MCF 10A (cell line): ENCODE measurements around the gene PRR18. TPM values are rescaled to one million over a fixed set of nuclear protein-coding genes. Genes with fewer than 3 reads are reported as not detected.

ENCODE experiments used
- BruUV-seq: library from RNA; stranded (reverse); fragments of 400-500 nt; replicated peaks from 2 replicates; lab custom pipeline; 2021; lab: Mats Ljungman, UMichigan
- CTCF ChIA-PET: fragments of 300-600 bp; sonication (Branson Sonifier 250); formaldehyde crosslinking; extraction: SDS; loops from one replicate; lab custom pipeline; 2021; ENCODE audit warnings: antibody characterized with exemption, inconsistent platforms; lab: Yijun Ruan, JAX
- POLR2A ChIA-PET: fragments of 300-600, 350-650 bp; sonication (Branson Sonifier 250); formaldehyde crosslinking; extraction: SDS; loops from one replicate; lab custom pipeline; 2020; ENCODE audit warnings: antibody characterized with exemption, inconsistent platforms; lab: Yijun Ruan, JAX
- DNase-seq: peaks from one replicate; pipeline ENCODE4 v3.0.0-alpha.2; 2018; ENCODE audit not compliant: unreplicated experiment
- H3K27ac Mint-ChIP-seq: one replicate; pipeline ENCODE4 v1.8.0; 2022; ENCODE audit warnings: mild to moderate bottlenecking, low read depth, mixed read lengths; ENCODE audit not compliant: unreplicated experiment
- H3K27me3 Mint-ChIP-seq: one replicate; pipeline ENCODE4 v1.8.0; 2022; ENCODE audit warnings: mixed read lengths; ENCODE audit not compliant: insufficient read depth, unreplicated experiment
- H3K36me3 Mint-ChIP-seq: one replicate; pipeline ENCODE4 v1.8.0; 2022; ENCODE audit warnings: mild to moderate bottlenecking, moderate library complexity, mixed read lengths; ENCODE audit not compliant: insufficient read depth, unreplicated experiment
- H3K4me1 Mint-ChIP-seq: one replicate; pipeline ENCODE4 v1.8.0; 2022; ENCODE audit warnings: mixed read lengths; ENCODE audit not compliant: insufficient read depth, unreplicated experiment
- H3K4me3 Mint-ChIP-seq: one replicate; pipeline ENCODE4 v1.8.0; 2022; ENCODE audit warnings: mild to moderate bottlenecking, moderate library complexity, mixed read lengths; ENCODE audit not compliant: unreplicated experiment
- H3K9me3 Mint-ChIP-seq: one replicate; pipeline ENCODE4 v1.8.0; 2022; ENCODE audit warnings: mixed read lengths; ENCODE audit not compliant: unreplicated experiment
- intact Hi-C: fragments of 100-400 bp; cut with micrococcal nuclease; formaldehyde crosslinking; loops from 2 replicates; pipeline ENCODE4 v1.14.1; 2022
- total RNA-seq: library from RNA; stranded (reverse); gene quantifications from 2 replicates; pipeline ENCODE4 v1.2.3, GENCODE V29; 2022
- TF ChIP-seq, protein P1 (sequence below): fragments of 200-600 bp; IDR thresholded peaks from one replicate; pipeline ENCODE4 v1.8.0; 2022; ENCODE audit warnings: antibody characterized with exemption, mild to moderate bottlenecking; ENCODE audit not compliant: unreplicated experiment

Gene PRR18
- total RNA-seq, 1 experiment from 2014 or later = 0.12 TPM

DNA sequence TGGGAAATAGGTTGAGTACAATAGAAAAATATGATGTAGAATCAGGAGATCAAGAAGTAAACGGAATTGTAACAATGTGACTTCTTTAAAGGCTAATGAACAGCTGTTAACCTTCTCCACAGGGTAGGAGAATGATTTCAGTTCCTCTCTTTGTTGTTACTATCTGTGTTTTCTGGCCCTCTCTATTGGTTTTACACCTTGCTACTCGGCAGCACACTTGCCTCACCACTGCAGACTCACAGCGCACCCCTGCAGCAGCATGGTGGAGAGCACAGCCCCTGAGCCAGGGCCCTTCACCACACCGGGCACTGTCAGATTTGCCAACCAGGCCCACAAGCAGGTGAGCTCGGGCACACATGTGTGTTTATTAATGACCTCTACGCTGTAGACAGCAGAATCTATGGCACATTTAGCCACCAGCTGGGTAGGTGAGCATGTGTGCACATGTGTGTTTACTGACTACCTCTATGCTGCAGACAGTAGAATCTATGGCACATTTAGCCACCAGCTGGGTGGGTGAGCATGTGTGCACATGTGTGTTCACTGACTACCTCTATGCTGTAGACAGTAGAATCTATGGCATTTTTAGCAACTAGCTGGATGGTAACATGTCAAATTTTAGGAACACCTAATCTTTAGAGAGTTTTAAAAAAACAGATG lies 17.3 kb upstream of the PRR18 start:
- peaks cover 78% of the 10 kb centered on the region for H3K36me3 Mint-ChIP-seq
- intact Hi-C loops = no loop called here
- H3K27ac Mint-ChIP-seq = no peak overlapping the region
- H3K27me3 Mint-ChIP-seq = no peaks in the 10 kb centered on the region
- no peak overlapping the region for H3K4me3 Mint-ChIP-seq
- ChIA-PET POLR2A (interaction anchor here (0.7 to 1.5 kb wide), 2 partner anchors 16 to 56 kb away, joined by 3 read pairs; no protein-coding TSS in a partner anchor), CTCF (interaction anchor here (0.7 kb wide), 1 partner anchor 12 kb away, joined by 3 read pairs; no protein-coding TSS in a partner anchor)
- no peaks in the 10 kb centered on the region for H3K9me3 Mint-ChIP-seq
- no peak for DNase-seq
- BruUV-seq = no TSS peak
- H3K4me1 Mint-ChIP-seq = no peaks in the 10 kb centered on the region
- TF ChIP-seq, protein P1, sequence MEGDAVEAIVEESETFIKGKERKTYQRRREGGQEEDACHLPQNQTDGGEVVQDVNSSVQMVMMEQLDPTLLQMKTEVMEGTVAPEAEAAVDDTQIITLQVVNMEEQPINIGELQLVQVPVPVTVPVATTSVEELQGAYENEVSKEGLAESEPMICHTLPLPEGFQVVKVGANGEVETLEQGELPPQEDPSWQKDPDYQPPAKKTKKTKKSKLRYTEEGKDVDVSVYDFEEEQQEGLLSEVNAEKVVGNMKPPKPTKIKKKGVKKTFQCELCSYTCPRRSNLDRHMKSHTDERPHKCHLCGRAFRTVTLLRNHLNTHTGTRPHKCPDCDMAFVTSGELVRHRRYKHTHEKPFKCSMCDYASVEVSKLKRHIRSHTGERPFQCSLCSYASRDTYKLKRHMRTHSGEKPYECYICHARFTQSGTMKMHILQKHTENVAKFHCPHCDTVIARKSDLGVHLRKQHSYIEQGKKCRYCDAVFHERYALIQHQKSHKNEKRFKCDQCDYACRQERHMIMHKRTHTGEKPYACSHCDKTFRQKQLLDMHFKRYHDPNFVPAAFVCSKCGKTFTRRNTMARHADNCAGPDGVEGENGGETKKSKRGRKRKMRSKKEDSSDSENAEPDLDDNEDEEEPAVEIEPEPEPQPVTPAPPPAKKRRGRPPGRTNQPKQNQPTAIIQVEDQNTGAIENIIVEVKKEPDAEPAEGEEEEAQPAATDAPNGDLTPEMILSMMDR = no peak

DNA sequence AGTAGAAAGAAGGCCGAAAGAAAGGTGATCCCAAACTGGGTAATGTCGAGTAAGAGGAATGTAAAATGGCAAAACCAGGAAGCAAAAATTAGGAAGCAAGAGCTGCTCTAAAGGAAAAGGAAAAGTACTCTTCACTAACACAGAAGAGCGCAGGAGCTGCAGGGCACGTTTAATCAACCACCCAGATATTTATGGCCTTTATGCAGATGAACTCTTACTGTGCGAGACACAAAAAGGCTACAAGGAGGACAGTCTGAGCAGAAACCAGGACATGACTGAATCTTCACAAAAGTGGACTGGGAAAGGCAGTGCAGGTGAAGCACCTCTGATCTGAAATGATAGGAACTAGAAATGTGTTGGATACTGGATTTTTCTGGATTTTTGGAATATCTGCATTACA lies 15.2 kb upstream of the PRR18 start:
- TF ChIP-seq, protein P1 = no peak
- Mint-ChIP-seq H3K36me3 (peaks cover 78% of the 10 kb centered on the region), H3K4me3 (no peak overlapping the region), H3K9me3 (no peaks in the 10 kb centered on the region), H3K27me3 (no peaks in the 10 kb centered on the region), H3K27ac (peak overlapping the region; percentile 52), H3K4me1 (no peaks in the 10 kb centered on the region)
- ChIA-PET CTCF (interaction anchor here (0.6 to 0.8 kb wide), 2 partner anchors 10 to 81 kb away, joined by 3 to 4 read pairs; no protein-coding TSS in a partner anchor), POLR2A (no interaction called here)
- DNase-seq = no peak
- intact Hi-C loops = no loop called here
- BruUV-seq = no TSS peak

DNA sequence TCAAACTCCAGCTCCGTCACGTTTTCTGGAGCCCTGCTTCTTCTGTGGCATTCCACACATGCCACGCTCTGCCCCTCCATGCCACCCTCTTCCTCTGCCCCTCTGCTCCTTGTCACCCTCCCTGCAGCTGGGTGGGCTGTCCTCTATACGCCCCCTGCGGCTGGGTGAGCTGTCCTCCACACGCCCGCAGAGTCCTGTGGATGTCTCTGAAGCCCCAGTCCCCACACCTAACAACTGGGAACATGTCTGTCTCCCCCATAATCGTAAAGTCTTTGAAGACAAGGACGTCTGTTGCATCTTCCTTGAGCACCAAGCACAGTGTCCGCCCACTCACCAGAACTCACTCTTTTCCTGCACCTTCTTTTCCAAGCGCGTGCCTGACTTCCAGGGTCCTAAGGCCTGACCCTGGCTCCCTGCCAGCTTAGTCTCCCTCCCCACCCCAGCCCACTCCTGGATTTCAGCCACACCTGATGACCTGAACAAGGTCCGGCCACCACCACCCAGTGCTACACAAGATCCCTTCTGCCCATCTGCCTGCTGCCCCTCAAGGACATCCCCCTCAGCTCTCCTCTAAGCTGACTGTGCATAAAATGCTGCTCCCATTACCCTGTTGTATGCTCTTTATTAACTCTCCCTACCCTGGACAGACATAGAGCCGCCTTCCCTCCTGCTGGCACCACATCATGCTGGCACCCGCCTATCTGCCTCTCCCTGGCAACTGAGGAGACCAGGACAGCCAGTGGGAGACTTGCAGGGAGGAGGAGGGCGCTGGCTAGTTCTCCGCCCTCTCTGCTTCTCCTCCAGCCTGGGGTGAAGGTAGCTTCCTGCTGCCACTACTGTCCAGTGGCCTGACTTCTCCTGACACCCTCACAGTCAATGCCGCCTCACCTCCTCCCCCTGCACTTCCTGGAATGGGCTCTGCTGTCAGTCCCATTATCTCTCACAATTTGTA lies 10.7 kb upstream of the PRR18 start:
- H3K27ac Mint-ChIP-seq = no peak overlapping the region
- CTCF ChIA-PET = interaction anchor here (1.1 kb wide), 1 partner anchor 17 kb away, joined by 4 read pairs; no protein-coding TSS in a partner anchor

More for the DNA sequence above, 10.7 kb upstream of the PRR18 start:
- H3K9me3 Mint-ChIP-seq = no peaks in the 10 kb centered on the region
- no peak overlapping the region for H3K4me3 Mint-ChIP-seq
- H3K27me3 Mint-ChIP-seq = no peaks in the 10 kb centered on the region
- intact Hi-C loops = no loop called here
- DNase-seq = no peak
- BruUV-seq = no TSS peak
- TF ChIP-seq, protein P1 = no peak
- POLR2A ChIA-PET = no interaction called here
- no peaks in the 10 kb centered on the region for H3K4me1 Mint-ChIP-seq
- peaks cover 42% of the 10 kb centered on the region for H3K36me3 Mint-ChIP-seq
